HG03457 (cell line): ENCODE measurements around the gene DNAL4.

ENCODE experiments used
- ATAC-seq: cut with Tn5 transposase; IDR thresholded peaks from one replicate; pipeline ENCODE4 v1.9.1; 2021; ENCODE audit warnings: moderate number of reproducible peaks; ENCODE audit not compliant: unreplicated experiment

The DNAL4 gene

GRCh38 chr22:38741576-38741975, 52.4 kb downstream of the DNAL4 start:
- no peak for ATAC-seq

GRCh38 chr22:38741166-38741565, 52.8 kb downstream of the DNAL4 start:
- no peak for ATAC-seq

DNA sequence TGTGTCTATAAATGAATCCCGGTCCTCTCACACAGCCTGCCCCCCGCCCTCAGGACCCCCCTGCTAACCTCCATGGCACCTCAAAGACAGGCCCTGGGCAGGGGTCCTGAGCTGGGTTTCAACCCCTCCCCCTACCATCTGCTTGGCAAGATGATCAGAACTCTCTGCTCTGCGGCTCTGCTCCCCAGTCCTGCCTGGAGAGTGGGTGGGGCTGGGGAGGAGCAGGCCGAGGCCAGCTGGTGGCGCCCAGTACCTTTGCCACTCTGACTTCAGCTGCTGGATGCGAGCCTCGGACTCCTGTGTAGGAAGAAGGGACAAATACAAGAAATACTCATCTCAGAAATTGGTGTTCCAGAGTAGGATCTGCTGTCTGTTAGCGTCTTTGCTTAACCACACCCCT, 53.2 kb downstream of the DNAL4 start:
- no peak for ATAC-seq

- no peak for ATAC-seq
These were observed 53.7 kb downstream of the DNAL4 start for GRCh38 chr22:38740116-38740723.

DNA sequence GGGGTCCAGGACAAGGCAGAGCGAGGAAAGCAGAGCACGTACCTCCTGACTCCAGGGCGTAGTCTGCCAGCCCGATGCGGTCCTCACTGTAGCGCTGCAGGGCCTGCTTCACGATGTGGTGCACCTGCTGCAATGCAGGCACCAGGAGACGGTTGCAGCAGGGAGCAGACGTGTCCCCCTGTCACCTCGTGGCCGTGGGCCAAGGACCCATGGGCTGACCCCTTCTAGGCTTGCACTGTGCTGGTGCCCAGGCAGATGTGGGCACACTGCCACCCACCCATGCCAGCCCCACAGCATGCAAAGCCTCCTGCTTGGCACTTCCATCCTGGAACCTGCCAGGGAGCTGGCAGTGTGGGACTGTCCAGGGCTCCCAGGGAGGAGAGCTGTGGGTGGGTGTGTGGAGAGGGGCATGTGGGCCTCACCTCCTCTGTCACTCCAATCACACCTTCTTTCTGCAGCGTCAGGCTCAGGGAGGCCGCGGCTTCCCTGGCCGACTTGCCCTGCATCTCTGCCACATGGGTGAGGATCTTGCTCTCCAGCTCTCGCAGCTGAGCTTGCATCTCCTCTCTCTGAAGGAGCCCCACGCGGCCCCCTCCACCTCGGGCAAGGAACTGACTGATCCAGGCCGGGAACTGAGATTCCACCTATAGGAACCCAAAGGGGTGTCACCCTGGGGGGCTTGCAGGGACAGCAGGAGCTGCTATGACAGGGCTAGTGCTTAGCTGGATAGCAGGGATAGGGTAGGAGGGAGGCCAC, 54.5 kb downstream of the DNAL4 start:
- no peak for ATAC-seq

GRCh38 chr22:38738475-38739070, 55.4 kb downstream of the DNAL4 start:
- no peak for ATAC-seq

GRCh38 chr22:38737302-38738060, 56.5 kb downstream of the DNAL4 start:
- ATAC-seq = no peak

GRCh38 chr22:38736257-38736570, 57.7 kb downstream of the DNAL4 start:
- ATAC-seq = no peak

GRCh38 chr22:38735465-38736256, 58.3 kb downstream of the DNAL4 start:
- ATAC-seq = no peak

- ATAC-seq = no peak
These were observed 58.8 kb downstream of the DNAL4 start for GRCh38 chr22:38735126-38735464.

GRCh38 chr22:38734421-38735100, 59.4 kb downstream of the DNAL4 start:
- no peak for ATAC-seq

GRCh38 chr22:38733724-38734381, 60.1 kb downstream of the DNAL4 start:
- no peak for ATAC-seq

GRCh38 chr22:38733329-38733723, 60.6 kb downstream of the DNAL4 start:
- ATAC-seq = no peak

DNA sequence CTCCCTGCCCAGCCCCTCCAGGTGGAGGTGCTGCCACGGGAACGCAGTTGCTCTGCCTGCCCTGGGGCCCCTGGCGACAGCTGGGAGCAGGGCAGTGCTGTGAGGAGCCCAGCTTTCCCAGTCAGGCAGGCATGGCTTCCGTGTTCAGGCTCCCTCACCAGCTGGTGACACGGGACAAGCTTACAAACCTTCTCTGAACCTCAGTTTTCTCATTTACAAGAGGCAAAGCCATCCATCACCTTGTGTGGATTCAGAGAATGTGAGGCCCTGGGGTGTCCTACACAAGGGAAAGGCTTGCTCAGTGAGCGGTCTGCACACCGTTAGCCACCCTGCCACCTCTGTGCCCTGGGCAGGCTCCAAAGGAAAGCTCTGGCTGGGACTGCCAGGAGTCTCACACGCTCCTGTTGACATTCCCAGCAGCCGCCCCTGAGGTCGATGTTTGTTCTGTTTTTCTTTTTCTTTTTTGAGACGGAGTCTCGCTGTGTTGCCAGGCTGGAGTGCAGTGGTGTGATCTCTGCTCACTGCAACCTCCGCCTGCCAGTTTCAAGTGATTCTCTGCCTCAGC, 61.6 kb downstream of the DNAL4 start:
- no peak for ATAC-seq

DNA sequence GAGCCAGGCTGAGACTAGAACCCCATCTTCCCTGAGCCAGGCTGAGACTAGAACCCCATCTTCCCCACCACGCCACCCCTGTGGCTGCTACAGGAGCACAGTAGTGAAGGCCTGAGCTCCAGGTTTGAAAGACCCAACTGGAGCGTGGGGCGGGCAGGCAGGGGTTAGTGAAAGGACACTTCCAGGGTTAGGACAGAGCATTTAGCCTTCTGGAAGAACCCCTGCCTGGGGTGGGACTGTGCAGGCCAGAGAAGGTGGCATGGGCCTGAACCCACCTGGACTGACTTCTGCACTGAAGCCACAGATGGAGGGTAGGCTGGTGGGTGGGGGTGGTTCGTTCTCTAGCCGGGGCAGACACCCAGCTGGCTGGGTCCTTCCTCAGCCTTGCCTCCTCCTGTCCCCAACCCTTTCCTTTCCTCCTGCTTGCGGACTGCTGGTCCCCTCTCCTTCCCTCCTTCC, 62.2 kb downstream of the DNAL4 start:
- no peak for ATAC-seq

DNA sequence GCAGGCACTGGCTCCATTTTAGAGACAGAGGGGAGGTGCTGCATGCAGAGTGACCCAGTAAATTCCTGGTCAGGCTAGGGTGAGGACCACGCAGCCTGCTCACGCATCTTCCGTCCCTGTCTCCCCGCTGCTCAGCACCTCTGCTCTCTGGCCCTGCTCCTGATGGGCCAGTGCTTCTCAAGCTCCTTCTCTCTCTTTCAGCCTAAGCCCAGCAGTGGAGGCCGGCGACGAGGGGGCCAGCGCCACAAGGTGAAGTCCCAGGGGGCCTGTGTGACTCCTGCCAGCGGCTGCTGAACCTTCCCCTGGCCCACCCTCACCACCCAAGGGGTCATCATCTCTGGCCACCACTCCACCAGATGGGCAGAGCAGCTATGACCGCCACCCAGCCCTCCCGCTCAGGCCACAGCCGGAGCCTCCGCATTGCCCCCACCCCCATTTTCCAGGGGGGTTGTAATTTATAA, 63.5 kb downstream of the DNAL4 start:
- ATAC-seq = no peak

DNA sequence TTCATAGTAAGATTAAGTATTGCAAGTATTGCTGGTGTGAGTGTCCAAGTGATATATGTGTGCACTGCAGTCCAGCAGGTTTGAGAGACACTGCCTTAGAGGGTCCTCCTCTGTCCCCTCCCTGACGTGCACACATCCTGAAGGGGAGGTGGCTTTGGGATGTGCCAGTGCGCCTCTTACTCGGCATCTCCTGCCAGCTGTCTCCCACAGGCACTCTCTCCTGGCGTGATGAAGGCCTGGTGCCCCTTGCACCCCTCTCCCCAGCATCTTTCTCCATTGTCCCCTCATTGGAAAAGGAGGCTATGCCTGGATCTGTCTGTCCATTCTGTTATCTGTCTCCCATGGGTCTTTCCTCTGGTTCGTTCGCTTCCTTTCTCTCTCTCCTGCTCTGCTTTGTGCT, 64.0 kb downstream of the DNAL4 start:
- ATAC-seq = no peak

DNA sequence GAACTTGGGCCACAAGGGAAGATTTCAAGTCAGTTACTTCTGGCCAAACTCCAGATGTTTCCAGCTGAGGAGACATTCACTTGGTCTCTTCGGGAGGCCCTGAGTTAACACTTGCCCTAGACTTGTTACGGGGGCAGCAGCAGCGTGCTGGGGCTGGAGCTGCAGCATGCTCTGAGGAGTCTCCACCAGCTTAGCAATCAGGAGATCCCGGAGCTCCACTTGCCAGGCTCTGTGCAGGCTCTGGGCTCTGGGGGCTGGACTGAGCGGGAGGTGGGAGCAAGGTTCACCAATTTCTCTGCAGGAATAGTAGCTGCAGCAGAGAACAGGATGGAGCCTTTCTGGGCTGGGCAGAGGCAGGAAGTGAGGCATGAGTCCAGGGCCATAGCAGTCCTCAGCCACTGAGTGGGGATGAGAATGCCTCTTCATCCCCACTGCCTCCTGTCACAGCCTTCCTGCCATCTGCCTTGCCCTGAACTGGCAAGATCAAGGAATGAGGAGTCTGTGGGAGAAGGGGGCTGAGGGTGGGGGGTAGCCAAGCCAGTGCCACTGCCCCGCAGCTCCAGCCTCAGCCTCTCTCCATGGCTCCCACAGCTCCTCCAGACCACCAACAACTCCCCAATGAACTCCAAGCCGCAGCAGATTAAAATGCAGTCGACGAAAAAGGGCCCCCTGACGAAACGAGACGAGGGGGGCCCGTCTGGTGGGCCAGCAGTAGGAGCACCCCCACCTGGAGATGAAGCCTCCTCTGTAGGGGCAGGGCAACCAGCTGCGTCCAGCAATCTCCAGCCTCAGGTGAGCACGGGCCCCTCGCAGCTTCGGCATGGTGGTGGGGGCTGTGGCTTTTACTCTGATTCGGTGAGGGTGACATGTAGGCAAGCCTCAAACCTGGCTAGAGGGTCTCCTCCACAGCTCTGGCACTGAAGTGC, 64.8 kb downstream of the DNAL4 start:
- no peak for ATAC-seq
